Nephron progenitor cell (in vitro differentiated cells): ENCODE measurements around the gene PARP6.

ENCODE experiments used
- DNase-seq: peaks from one replicate; pipeline ENCODE4 v3.0.0; 2021
- H3K27ac Mint-ChIP-seq: 2 replicates; pipeline ENCODE4 v1.8.0; 2021; ENCODE audit warnings: mild to moderate bottlenecking, moderate library complexity, mixed read lengths
- H3K27me3 Mint-ChIP-seq: 2 replicates; pipeline ENCODE4 v1.8.0; 2021; ENCODE audit warnings: mild to moderate bottlenecking, low read depth, mixed read lengths; ENCODE audit not compliant: poor library complexity
- H3K36me3 Mint-ChIP-seq: 2 replicates; pipeline ENCODE4 v1.8.0; 2021; ENCODE audit warnings: low read depth, mixed read lengths
- H3K4me1 Mint-ChIP-seq: 2 replicates; pipeline ENCODE4 v1.8.0; 2021; ENCODE audit warnings: mixed read lengths
- H3K4me3 Mint-ChIP-seq: 2 replicates; pipeline ENCODE4 v1.8.0; 2021; ENCODE audit warnings: mild to moderate bottlenecking, moderate library complexity, mixed read lengths
- H3K9me3 Mint-ChIP-seq: 2 replicates; pipeline ENCODE4 v1.8.0; 2021; ENCODE audit warnings: mild to moderate bottlenecking, moderate library complexity, mixed read lengths
- TF ChIP-seq, protein P1 (sequence below): fragments of 200-600 bp; sonication (generic); IDR thresholded peaks from 2 replicates; pipeline ENCODE4 v1.5.0; 2021; ENCODE audit warnings: antibody characterized with exemption

PARP6 gene

DNA sequence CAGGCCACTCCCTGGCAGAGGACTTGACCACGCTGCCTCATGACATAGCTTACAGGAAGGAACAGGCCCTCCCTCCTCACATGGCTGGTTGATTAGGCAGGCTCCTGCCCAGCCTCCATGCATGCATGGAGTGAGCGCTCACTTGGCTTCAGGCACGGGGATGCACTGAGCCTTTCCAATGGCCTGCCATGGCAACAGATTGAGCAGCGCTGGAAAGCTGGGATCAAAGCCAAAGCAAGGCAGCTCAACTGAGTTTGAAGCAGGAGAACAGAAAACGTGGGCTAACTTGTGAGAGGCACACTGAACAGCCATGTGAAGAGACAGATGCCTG, 68.9 kb downstream of the PARP6 start:
- H3K9me3 Mint-ChIP-seq: no peaks in the 10 kb centered on the region
- H3K27me3 Mint-ChIP-seq: peaks cover 14% of the 10 kb centered on the region
- H3K4me3 Mint-ChIP-seq: no peak overlapping the region
- H3K36me3 Mint-ChIP-seq: peaks cover 89% of the 10 kb centered on the region
- H3K4me1 Mint-ChIP-seq: no peaks in the 10 kb centered on the region
- TF ChIP-seq, protein P1, sequence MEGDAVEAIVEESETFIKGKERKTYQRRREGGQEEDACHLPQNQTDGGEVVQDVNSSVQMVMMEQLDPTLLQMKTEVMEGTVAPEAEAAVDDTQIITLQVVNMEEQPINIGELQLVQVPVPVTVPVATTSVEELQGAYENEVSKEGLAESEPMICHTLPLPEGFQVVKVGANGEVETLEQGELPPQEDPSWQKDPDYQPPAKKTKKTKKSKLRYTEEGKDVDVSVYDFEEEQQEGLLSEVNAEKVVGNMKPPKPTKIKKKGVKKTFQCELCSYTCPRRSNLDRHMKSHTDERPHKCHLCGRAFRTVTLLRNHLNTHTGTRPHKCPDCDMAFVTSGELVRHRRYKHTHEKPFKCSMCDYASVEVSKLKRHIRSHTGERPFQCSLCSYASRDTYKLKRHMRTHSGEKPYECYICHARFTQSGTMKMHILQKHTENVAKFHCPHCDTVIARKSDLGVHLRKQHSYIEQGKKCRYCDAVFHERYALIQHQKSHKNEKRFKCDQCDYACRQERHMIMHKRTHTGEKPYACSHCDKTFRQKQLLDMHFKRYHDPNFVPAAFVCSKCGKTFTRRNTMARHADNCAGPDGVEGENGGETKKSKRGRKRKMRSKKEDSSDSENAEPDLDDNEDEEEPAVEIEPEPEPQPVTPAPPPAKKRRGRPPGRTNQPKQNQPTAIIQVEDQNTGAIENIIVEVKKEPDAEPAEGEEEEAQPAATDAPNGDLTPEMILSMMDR: no peak
- no peak for DNase-seq
- peak overlapping the region; percentile 84 for H3K27ac Mint-ChIP-seq

DNA sequence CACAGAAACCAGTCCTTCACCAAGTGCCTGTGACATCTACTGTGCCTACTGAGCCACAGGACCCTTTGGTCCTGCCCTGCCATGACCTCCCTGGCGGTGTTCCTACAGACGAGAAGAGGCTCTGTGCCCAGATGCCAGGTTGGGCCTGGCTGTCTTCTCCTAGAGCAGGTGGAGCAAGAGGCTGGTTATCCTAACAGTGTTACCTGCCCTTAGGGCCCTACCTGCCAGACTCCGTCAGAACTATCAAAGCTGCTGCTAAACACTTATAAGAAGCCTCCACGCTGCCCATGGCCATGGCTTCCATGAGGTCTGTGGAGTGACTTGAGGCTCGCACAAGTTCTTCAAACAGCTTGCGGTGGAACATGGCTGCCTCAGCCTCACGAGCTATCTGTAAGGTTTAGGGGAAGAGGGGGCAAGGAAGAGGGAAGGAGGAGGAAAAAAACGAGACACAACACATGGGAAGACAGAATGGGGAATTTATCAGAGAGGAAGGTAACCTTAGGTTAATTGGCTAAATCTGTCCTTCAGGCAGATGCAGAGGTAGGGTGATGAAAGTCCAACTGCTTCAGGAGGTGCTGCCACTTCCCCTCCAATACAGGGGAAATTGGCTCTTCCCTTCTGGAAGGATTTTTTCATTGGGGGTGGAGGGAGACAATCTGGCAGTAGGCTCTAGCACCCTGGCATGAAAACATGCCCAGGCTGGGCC, 69.4 kb downstream of the PARP6 start:
- DNase-seq: no peak
- no peaks in the 10 kb centered on the region for H3K9me3 Mint-ChIP-seq
- H3K4me3 Mint-ChIP-seq: no peak overlapping the region
- peaks cover 19% of the 10 kb centered on the region for H3K27me3 Mint-ChIP-seq
- peaks cover 89% of the 10 kb centered on the region for H3K36me3 Mint-ChIP-seq
- TF ChIP-seq, protein P1: no peak
- H3K27ac Mint-ChIP-seq: peak overlapping the region; percentile 84
- H3K4me1 Mint-ChIP-seq: peaks cover 3% of the 10 kb centered on the region

DNA sequence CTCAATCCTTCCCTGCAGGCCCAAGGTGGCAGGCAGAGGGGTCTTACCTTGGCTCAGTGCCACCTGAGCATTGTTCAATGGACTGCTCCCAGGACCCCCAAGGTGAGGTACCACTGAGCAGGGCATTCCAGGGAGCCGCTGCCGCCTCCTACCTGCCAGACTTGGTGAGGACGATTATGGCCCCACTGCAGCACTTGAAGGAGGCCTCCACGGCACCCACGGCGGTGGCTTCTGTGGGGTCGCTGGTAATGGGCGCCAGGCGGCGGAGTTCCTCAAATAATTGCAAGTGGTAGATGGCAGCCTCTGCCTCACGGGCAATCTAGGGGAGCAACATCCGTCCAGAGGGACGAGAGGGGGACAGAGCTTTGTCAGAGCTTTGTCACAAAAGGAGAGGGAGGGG, 70.1 kb downstream of the PARP6 start:
- Mint-ChIP-seq H3K27me3 (peaks cover 23% of the 10 kb centered on the region), H3K4me3 (no peak overlapping the region), H3K27ac (no peak overlapping the region), H3K36me3 (peaks cover 83% of the 10 kb centered on the region), H3K9me3 (no peaks in the 10 kb centered on the region), H3K4me1 (peaks cover 5% of the 10 kb centered on the region)
- no peak for DNase-seq
- TF ChIP-seq, protein P1: no peak

DNA sequence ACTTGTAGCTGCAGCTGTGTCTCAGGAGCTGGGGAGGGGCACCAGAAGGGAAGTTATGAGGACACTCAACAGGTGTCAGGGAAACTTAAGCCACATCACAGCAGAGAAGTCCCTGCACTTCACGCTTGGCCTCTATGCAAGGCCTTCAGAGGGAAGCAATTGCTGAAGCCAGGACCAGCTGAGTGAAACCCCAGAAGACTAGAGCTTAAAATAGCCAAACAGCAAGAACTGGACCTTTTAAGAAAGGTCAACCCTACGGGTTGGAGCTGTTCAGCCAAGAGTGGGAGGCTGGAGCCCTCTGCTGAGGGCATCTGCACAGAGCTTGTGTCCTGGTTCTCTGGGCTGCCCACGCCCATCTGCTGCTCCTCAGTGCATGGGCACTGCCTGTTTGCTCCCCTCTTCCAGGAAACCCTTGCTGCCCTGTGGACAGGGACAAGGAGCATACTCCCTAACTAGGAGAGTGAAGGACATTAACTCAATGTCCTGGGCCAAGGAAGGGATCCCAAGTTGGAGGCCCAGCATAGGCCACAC, 70.9 kb downstream of the PARP6 start:
- TF ChIP-seq, protein P1: no peak
- H3K4me1 Mint-ChIP-seq: peaks cover 5% of the 10 kb centered on the region
- no peak for DNase-seq
- peaks cover 32% of the 10 kb centered on the region for H3K27me3 Mint-ChIP-seq
- no peak overlapping the region for H3K27ac Mint-ChIP-seq
- H3K4me3 Mint-ChIP-seq: no peak overlapping the region
- H3K9me3 Mint-ChIP-seq: no peaks in the 10 kb centered on the region
- H3K36me3 Mint-ChIP-seq: peaks cover 74% of the 10 kb centered on the region

DNA sequence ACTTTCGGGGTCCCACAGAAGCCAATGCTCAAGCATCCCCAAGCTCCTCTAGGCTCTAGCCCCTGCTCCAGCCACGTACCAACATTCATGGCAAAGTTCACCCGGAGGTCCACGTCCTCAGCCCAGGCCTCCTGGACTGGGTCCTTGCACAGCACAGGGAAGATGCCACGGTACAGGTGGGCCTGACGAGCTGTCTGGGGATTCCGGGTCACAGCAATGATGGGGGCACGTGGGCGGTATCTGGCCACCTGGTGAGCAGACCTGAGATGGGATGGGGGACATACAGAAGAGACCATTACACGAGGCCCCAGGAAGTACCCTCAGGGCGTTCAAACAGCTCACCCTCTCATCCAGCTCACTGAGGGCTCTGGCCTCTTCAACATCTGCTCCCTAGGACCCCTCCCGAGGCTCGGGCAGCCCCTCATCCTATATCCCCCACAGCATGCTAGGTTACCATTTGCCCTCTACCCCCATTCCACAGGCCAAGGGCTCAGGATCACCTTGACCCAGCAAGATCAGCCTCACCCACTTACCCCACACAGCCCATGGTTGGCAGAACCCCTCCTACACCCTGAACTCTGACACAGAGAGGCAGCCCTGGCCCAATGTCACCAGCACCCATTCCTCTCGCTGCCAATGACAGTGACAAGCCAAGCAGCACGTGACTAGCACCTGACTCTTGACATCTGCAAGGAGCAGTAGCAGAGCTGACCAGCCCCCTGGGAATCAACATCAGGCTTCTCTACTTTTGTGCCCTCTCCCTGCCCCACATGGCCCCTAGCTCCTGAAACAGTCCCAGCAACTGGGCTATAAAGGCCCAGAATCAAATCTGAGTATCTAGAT, 71.7 kb downstream of the PARP6 start:
- peaks cover 66% of the 10 kb centered on the region for H3K36me3 Mint-ChIP-seq

More for the DNA sequence above, 71.7 kb downstream of the PARP6 start:
- TF ChIP-seq, protein P1: no peak
- no peak for DNase-seq
- Mint-ChIP-seq H3K27ac (peak overlapping the region; percentile 93), H3K27me3 (peaks cover 40% of the 10 kb centered on the region), H3K4me1 (peaks cover 5% of the 10 kb centered on the region), H3K4me3 (no peak overlapping the region), H3K9me3 (no peaks in the 10 kb centered on the region)
